NCI-H82 treated with DMSO at 0.1 percent for 48 hours (cell line): Measurements from ENCODE around the gene HIPK1.

ENCODE experiments used
- DNase-seq: peaks from one replicate; lab custom pipeline; 2025; ENCODE audit not compliant: unreplicated experiment; lab: John Stamatoyannopoulos, UW

HIPK1 gene

GRCh38 chr1:113928941-113929749, at the start of gene HIPK1:
Gene HIPK1, plus strand, starts transcription at chr1:113929324.
- DNase-seq, result peak; percentile 94

- DNase-seq, result no peak
Observed at GRCh38 chr1:113879739-113880038, 49.4 kb upstream of the HIPK1 start.

- DNase-seq, result no peak
Observed at GRCh38 chr1:113881661-113882060, 47.5 kb upstream of the HIPK1 start.

DNA sequence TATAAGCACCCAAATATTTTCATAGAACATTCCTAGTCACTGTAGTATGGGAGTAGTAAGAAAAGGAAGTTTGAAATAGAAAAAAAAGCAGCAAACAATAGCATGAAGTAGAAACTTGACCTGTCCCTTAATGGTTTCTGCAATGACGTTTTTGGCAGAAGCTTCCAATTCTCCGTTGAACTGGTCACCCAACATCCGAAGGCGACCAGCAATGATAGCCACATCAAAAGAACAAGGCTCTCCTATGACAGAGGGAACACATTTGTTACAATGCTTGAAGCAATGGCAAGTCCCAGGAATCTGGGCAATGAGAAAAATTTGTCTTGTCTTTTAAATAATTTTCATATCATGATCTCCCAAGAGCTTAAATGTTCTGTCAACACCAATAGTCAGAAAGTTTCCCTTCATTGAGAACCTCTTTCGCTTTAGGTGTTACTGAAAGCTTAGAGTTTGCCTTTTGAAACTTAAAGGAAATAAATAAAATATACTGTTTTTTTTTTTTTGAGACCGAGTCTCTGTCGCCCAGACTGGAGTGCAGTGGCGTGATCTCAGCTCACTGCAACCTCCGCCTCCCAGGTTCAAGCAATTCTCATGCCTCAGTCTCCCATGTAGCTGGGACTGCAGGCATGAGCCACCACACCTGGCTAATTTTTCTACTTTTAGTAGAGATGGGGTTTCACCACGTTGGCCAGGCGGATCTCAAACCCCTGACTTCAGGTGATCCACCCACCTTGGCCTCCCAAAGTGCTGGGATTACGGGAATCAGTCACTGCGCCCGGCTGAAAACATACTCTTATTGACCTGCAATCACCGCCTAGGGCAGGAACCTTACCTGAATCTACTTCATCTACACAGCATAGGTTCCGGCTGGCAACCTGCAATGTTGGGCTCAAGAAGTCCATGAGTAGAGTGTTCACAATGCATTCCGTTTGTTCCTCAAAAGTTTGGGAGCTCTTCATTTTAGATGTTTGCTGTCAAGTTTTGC, 42.4 kb upstream of the HIPK1 start:
- DNase-seq, result no peak

GRCh38 chr1:113887402-113888175, 41.5 kb upstream of the HIPK1 start, which contains the start of gene BCL2L15:
Gene BCL2L15, minus strand, starts transcription at chr1:113887581. Its CDS starts 206 bp downstream, at chr1:113887375.
- DNase-seq, result no peak

DNA sequence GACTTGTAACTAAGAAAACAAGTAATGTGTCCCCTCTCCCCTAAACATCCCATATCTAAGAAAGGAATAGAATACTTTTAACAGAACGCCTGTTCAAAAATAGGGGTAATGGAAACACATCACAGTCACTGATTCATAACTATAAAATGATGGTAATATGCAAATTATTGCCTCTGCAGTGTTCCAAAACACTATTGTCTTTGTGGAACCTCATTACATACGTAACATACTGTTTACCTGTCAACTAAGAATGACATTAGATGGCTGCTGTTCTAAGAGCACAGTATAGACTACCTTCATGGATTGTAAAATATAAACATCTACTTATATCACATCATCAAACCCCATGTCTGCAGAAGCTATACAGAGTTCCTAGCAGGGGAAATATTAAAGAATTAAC, 38.3 kb upstream of the HIPK1 start:
- DNase-seq, result no peak

- DNase-seq, result no peak
Observed at GRCh38 chr1:113891631-113892220, 37.4 kb upstream of the HIPK1 start.

- no peak for DNase-seq
Observed at GRCh38 chr1:113893267-113893666, 35.9 kb upstream of the HIPK1 start.

DNA sequence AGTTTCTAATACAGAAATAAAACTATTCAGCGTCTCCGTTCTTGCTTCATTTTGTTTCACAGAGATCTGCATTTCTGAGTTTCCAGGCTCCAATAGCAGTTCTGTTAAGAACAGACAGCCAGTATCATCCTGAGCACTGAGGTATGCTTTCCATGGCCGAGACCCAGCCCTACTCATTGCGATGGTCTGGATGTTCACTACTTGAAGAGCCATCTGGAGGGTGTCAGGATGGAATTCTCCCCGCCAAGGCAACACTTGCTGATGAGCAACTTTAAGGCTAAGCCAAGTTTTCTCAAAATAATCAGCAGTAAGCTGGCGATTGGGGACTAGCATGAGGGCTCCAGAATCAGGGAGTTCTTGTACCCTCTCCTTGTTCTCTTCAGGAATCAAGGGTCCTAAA, 34.0 kb upstream of the HIPK1 start:
- no peak for DNase-seq

- DNase-seq, result no peak
Observed at GRCh38 chr1:113895961-113896360, 33.2 kb upstream of the HIPK1 start.

GRCh38 chr1:113898241-113898814, 30.8 kb upstream of the HIPK1 start:
- DNase-seq, result no peak

DNA sequence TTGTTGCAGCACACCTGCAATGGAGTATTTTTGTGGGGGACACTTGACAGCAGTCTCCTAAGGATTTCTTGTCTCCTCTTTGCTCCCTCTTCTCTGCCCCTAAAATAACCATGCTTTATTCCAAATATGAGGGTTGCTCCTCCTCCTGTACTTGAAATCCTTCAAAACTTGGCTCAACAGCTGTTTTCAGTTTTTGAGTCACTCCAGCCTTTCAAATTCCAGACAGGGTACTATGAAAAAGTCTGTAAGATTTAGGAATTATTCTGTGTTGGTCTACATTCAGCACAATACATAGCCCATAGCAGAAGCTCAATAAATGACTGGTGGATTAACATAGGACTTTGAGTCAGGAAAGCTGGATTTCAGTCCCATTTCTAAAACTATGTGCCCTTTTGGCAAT, 30.0 kb upstream of the HIPK1 start:
- no peak for DNase-seq

- DNase-seq, result no peak
Observed at GRCh38 chr1:113901191-113901590, 27.9 kb upstream of the HIPK1 start.

GRCh38 chr1:113903501-113904292, 25.4 kb upstream of the HIPK1 start:
- DNase-seq, result no peak

- DNase-seq, result no peak
Observed at GRCh38 chr1:113904293-113904673, 24.8 kb upstream of the HIPK1 start.

- DNase-seq, result peak; percentile 99
Observed at GRCh38 chr1:113904674-113905434, 24.3 kb upstream of the HIPK1 start, which contains the start of the genes AP4B1 and DCLRE1B. Gene AP4B1, minus strand, starts transcription at chr1:113904799. Its CDS starts 82 bp downstream, at chr1:113904717. Gene DCLRE1B, plus strand, starts transcription at chr1:113905326. Its CDS starts 261 bp downstream, at chr1:113905587.

GRCh38 chr1:113905435-113905861, 23.7 kb upstream of the HIPK1 start:
- DNase-seq, result no peak

DNA sequence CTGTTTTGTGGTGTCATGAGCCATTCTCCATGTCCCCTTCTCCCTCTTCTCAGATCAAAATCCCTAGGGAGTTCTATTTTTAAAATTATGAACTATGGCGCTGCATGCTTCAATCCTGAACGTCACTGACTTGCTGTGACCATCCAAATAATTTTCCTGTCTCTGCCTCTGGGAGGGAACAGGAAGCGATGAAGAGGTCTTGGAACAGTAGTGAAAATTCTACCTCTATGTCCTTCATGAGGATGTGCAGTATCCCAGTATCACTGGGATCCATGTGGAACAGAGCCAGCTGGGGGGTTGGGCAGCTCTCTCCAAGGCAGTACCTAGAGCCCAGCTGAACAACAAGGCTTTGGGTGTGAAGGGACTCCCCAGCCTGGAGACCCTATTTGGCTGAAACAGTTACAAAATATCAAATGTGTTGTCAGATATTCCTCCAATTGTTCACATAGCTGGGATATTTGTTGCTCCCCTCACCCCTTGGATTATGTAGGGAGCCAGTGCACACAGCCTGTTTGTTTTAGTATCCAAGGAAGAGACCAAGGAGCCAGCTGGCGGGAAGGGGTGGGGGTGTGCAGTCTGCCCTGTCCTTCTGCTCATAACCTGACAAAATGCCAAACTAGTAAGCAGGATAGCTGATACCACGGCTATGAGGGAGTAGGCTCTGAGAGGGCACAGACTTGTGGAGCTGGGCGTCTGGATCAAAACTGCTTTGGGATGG, 16.4 kb upstream of the HIPK1 start:
- peak; percentile 88 for DNase-seq
